ENCODE data around the gene TMEM218.
"Not testable (repeated sequence)": the region's sequence is repeated elsewhere in the genome, so short reads cannot be mapped to it uniquely, and the experiment has no call there.

GRCh38 chr11:125056111-125056510 lies 55.3 kb downstream of the TMEM218 start:
- TF ChIP-seq EZH2 (IDR thresholded peaks at IDR 0.05; ENCODE audit: borderline replicate concordance, low read depth, low read length, severe bottlenecking); CTCF (IDR thresholded peaks at IDR 0.05; ENCODE audit: borderline replicate concordance, extremely low read depth, low read length, poor library complexity, severe bottlenecking): not testable (repeated sequence)
